Liver (tissue), 9 donors: ENCODE measurements around the gene FOXN4. TPM values are rescaled to one million over a fixed set of nuclear protein-coding genes. Genes with fewer than 3 reads are reported as not detected.

Source experiments
- DNase-seq: peaks from one replicate; pipeline ENCODE4 v3.0.0-alpha.2; 2017; ENCODE audit warnings: low spot score
- H3K27ac ChIP-seq, 2 donors: one replicate each; pipeline ENCODE4 v1.7.0; 2013; ENCODE audit warnings: inconsistent platforms in 2 of 2, low read length in 2 of 2, control low read depth in 1 of 2, low read depth in 1 of 2, mild to moderate bottlenecking in 1 of 2
- H3K27me3 ChIP-seq, 4 donors: one replicate each; pipeline versions ENCODE4 v1.6.1 to v1.7.0; 2013; ENCODE audit warnings: low read length in 3 of 4, inconsistent platforms in 1 of 4, mild to moderate bottlenecking in 1 of 4, moderate library complexity in 1 of 4; ENCODE audit not compliant: control insufficient read depth in 4 of 4, insufficient read depth in 4 of 4
- H3K36me3 ChIP-seq, 4 donors: one replicate each; pipeline versions ENCODE4 v1.6.1 to v1.7.0; 2013; ENCODE audit warnings: low read length in 3 of 4, mild to moderate bottlenecking in 3 of 4, low read depth in 1 of 4, moderate library complexity in 1 of 4; ENCODE audit not compliant: control insufficient read depth in 4 of 4, insufficient read depth in 3 of 4
- H3K4me1 ChIP-seq, 4 donors: one replicate each; pipeline versions ENCODE4 v1.6.1 to v1.7.0; 2013; ENCODE audit warnings: low read length in 3 of 4, mild to moderate bottlenecking in 3 of 4, moderate library complexity in 1 of 4; ENCODE audit not compliant: control insufficient read depth in 4 of 4, insufficient read depth in 4 of 4
- H3K4me3 ChIP-seq, 3 donors: one replicate each; pipeline versions ENCODE4 v1.6.1 to v1.7.0; 2013; ENCODE audit warnings: low read length in 3 of 3, control low read depth in 1 of 3, low read depth in 1 of 3, mild to moderate bottlenecking in 1 of 3
- H3K9ac ChIP-seq, 2 donors: one replicate each; pipeline ENCODE4 v1.7.0; 2013; ENCODE audit warnings: low read length in 2 of 2, mild to moderate bottlenecking in 2 of 2, moderate library complexity in 2 of 2, control low read depth in 1 of 2, low read depth in 1 of 2
- H3K9me3 ChIP-seq, 4 donors: one replicate each; pipeline versions ENCODE4 v1.6.1 to v1.7.0; 2013; ENCODE audit warnings: low read length in 3 of 4; ENCODE audit not compliant: control insufficient read depth in 4 of 4
- EGR1 ChIP-seq, 2 donors: IDR thresholded peaks; 2 replicates each; pipeline ENCODE4 v1.6.1; 2016 to 2018; ENCODE audit warnings: antibody characterized with exemption in 2 of 2, low read depth in 2 of 2
- FOXA1 ChIP-seq: IDR thresholded peaks from 2 replicates; pipeline ENCODE4 v1.6.1; 2016; ENCODE audit warnings: antibody characterized with exemption
- FOXA2 ChIP-seq: IDR thresholded peaks from 2 replicates; pipeline ENCODE4 v1.6.1; 2016; ENCODE audit warnings: antibody characterized with exemption
- GABPA ChIP-seq, 2 donors: IDR thresholded peaks in 1 of 2; conservative IDR thresholded peaks in 1 of 2; 2 replicates each; pipeline ENCODE4 v1.6.1; 2016; ENCODE audit warnings: antibody characterized with exemption in 2 of 2, mild to moderate bottlenecking in 1 of 2, moderate library complexity in 1 of 2
- HNF4A ChIP-seq, 2 donors: conservative IDR thresholded peaks; 2 replicates each; pipeline ENCODE4 v1.6.1; 2016; ENCODE audit warnings: antibody characterized with exemption in 2 of 2, mild to moderate bottlenecking in 2 of 2
- JUND ChIP-seq, 2 donors: IDR thresholded peaks; 2 replicates each; pipeline ENCODE4 v1.6.1; 2016; ENCODE audit warnings: antibody characterized with exemption in 2 of 2
- NR2F2 ChIP-seq: IDR thresholded peaks from 2 replicates; pipeline ENCODE4 v1.6.1; 2016; ENCODE audit warnings: antibody characterized with exemption
- RXRA ChIP-seq, 2 donors: IDR thresholded peaks; 2 replicates each; pipeline ENCODE4 v1.6.1; 2017 to 2018; ENCODE audit warnings: antibody characterized with exemption in 2 of 2, mild to moderate bottlenecking in 1 of 2
- SP1 ChIP-seq: IDR thresholded peaks from 2 replicates; pipeline ENCODE4 v1.6.1; 2018; ENCODE audit warnings: antibody characterized with exemption, mild to moderate bottlenecking
- TAF1 ChIP-seq: conservative IDR thresholded peaks from 2 replicates; pipeline ENCODE4 v1.6.1; 2016; ENCODE audit warnings: antibody characterized with exemption, mild to moderate bottlenecking
- YY1 ChIP-seq: IDR thresholded peaks from 2 replicates; pipeline ENCODE4 v1.6.1; 2016; ENCODE audit warnings: antibody characterized with exemption, mild to moderate bottlenecking
- WGBS: extraction: QIAGEN DNeasy Blood & Tissue Kit; methylation state at CpG from one replicate; pipeline ENCODE4 v1.1.7; 2013; 5-methylcytosine and 5-hydroxymethylcytosine counted together
- polyA plus RNA-seq, 2 donors: library from polyadenylated mRNA; stranded (reverse) in 1 of 2; unstranded in 1 of 2; fragments of 200-250 nt in 1 of 2; fragments of >200 nt in 1 of 2; fragmentation: Nextera tagmentation in 1 of 2; extraction: Ambion mirVana in 1 of 2; gene quantifications; one replicate each; pipeline versions ENCODE4 v1.2.1 to v1.2.3, GENCODE V29; 2013 to 2015
- total RNA-seq, 2 donors: library from RNA; depleted of rRNA; stranded (reverse); fragments of >200 nt; gene quantifications; one replicate each; pipeline ENCODE4 v1.2.3, GENCODE V29; 2014
- TF ChIP-seq, protein P1 (sequence below): IDR thresholded peaks from 2 replicates; pipeline ENCODE4 v1.6.1; 2016; ENCODE audit warnings: antibody characterized with exemption
- TF ChIP-seq, protein P2 (sequence below): fragments of 150-350 bp; IDR thresholded peaks from 2 replicates; pipeline ENCODE4 v1.5.1; 2017; ENCODE audit warnings: improper control_type of control experiment, low read depth, low read length; ENCODE audit not compliant: missing input control
- TF ChIP-seq, protein P3 (sequence below): IDR thresholded peaks from 2 replicates; pipeline ENCODE4 v1.6.1; 2016; ENCODE audit warnings: antibody characterized with exemption
- TF ChIP-seq, protein P4 (sequence below): IDR thresholded peaks from 2 replicates; pipeline ENCODE4 v1.6.1; 2016; ENCODE audit warnings: antibody characterized with exemption, mild to moderate bottlenecking
- donor health status: healthy.
- donor health status: healthy.
- donor health status: healthy.
- donor health status: healthy.
- donor health status: healthy.

FOXN4 gene
- total and polyA plus RNA-seq, 4 donors, result not detected

DNA sequence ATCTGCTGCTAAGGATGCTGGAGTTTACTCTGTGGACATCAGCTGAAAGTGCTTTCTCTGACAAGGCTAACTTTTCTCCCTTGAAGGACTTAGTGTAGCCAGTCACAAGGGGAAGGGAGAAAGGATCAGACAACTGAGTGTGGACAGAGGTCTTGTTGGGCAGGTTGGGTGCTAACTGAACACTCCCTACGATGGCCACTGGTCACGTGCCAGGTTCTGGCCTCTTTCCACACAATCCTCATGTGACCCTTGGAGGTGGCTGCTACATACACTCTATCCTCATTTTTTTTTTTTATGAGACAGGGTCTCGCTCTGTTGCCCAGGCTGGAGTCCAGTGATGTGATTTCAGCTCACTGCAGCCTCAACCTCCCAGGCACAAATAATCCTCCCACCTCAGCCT is 39.7 kb downstream of the FOXN4 start:
- Histone ChIP-seq H3K4me3 (no peak overlapping the region), H3K36me3 (peaks cover 19 to 43% (median 31%) of the 10 kb centered on the region in 4 donors), H3K27ac (no peak overlapping the region), H3K4me1 (no peaks in the 10 kb centered on the region), H3K9ac (no peak overlapping the region), H3K27me3 (no peaks in the 10 kb centered on the region), H3K9me3 (no peaks in the 10 kb centered on the region)
- WGBS, result 44% methylated on average over 3 of the region's 3 CpGs
- DNase-seq, result no peak
- TF ChIP-seq FOXA1 (no peak), NR2F2 (no peak), HNF4A (conservative IDR thresholded peaks at IDR 0.05) (no peak), GABPA (IDR thresholded peaks at IDR 0.05 in 1 of 2, conservative IDR thresholded peaks at IDR 0.05 in 1 of 2) (no peak)

DNA sequence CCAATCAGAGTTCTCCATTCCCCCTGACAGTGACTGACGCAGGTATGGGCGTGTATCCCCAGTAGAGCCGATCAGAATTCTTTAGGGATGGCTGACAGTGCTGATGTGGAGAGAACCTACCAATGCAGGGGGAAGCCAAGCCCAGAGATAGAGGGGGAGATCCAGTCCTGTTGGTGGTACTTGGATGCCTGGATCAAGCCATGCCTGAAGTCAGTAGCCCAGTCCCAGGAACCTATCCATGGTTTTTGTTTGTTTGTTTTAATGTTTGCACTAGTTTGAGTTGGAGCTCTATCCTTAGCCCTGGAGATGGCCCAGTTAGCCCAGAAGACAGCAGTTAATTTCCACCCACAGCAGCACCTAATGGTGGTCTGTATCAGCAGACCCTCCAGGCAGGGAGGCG is 40.2 kb downstream of the FOXN4 start:
- 91% methylated on average over 4 of the region's 4 CpGs for WGBS
- TF ChIP-seq FOXA1 (no peak), YY1 (no peak), SP1 (no peak), RXRA (IDR thresholded peaks at IDR 0.05) (no peak), EGR1 (IDR thresholded peaks at IDR 0.05; ENCODE audit: low read depth in 2 of 2) (no peak), FOXA2 (no peak)
- TF ChIP-seq, protein P1, sequence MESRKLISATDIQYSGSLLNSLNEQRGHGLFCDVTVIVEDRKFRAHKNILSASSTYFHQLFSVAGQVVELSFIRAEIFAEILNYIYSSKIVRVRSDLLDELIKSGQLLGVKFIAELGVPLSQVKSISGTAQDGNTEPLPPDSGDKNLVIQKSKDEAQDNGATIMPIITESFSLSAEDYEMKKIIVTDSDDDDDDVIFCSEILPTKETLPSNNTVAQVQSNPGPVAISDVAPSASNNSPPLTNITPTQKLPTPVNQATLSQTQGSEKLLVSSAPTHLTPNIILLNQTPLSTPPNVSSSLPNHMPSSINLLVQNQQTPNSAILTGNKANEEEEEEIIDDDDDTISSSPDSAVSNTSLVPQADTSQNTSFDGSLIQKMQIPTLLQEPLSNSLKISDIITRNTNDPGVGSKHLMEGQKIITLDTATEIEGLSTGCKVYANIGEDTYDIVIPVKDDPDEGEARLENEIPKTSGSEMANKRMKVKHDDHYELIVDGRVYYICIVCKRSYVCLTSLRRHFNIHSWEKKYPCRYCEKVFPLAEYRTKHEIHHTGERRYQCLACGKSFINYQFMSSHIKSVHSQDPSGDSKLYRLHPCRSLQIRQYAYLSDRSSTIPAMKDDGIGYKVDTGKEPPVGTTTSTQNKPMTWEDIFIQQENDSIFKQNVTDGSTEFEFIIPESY, result no peak
- TF ChIP-seq, protein P2, sequence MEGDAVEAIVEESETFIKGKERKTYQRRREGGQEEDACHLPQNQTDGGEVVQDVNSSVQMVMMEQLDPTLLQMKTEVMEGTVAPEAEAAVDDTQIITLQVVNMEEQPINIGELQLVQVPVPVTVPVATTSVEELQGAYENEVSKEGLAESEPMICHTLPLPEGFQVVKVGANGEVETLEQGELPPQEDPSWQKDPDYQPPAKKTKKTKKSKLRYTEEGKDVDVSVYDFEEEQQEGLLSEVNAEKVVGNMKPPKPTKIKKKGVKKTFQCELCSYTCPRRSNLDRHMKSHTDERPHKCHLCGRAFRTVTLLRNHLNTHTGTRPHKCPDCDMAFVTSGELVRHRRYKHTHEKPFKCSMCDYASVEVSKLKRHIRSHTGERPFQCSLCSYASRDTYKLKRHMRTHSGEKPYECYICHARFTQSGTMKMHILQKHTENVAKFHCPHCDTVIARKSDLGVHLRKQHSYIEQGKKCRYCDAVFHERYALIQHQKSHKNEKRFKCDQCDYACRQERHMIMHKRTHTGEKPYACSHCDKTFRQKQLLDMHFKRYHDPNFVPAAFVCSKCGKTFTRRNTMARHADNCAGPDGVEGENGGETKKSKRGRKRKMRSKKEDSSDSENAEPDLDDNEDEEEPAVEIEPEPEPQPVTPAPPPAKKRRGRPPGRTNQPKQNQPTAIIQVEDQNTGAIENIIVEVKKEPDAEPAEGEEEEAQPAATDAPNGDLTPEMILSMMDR, result no peak
- peaks cover 23 to 47% (median 33%) of the 10 kb centered on the region in 4 donors for H3K36me3 ChIP-seq

DNA sequence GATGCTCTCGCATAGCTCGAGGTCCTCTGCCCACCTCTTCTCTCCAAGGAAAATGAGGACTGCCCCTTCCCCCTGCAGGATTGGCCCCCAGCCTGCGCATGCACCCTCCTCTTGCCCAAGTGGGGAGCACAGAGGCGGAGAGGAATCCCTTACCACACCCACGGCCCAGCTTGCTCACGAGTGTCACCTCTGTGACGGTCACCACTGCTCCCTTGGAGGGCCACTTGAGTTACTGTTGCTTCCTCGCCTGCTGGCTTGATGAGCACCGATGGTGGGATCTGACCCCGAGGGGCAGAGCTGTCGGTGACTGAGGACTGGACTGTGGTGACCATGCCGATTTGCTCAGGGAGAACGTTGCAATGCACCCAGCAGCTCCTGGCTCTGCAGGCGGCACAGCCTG is 41.7 kb downstream of the FOXN4 start:
- no peak overlapping the region for H3K27ac ChIP-seq
- no peaks in the 10 kb centered on the region for H3K4me1 ChIP-seq
- peaks cover 26 to 54% (median 36%) of the 10 kb centered on the region in 4 donors for H3K36me3 ChIP-seq
- no peaks in the 10 kb centered on the region for H3K9me3 ChIP-seq
- no peak overlapping the region for H3K9ac ChIP-seq
- no peaks in the 10 kb centered on the region for H3K27me3 ChIP-seq
- DNase-seq, result no peak
- H3K4me3 ChIP-seq, result no peak overlapping the region
- WGBS, result 91% methylated on average over 14 of the region's 14 CpGs
- no peak for TF ChIP-seq FOXA2
- no peak for TF ChIP-seq GABPA (IDR thresholded peaks at IDR 0.05 in 1 of 2, conservative IDR thresholded peaks at IDR 0.05 in 1 of 2)
- no peak for TF ChIP-seq EGR1 (IDR thresholded peaks at IDR 0.05; ENCODE audit: low read depth in 2 of 2)
- TF ChIP-seq TAF1, result no peak
- TF ChIP-seq JUND (IDR thresholded peaks at IDR 0.05), result no peak
- TF ChIP-seq, protein P3, sequence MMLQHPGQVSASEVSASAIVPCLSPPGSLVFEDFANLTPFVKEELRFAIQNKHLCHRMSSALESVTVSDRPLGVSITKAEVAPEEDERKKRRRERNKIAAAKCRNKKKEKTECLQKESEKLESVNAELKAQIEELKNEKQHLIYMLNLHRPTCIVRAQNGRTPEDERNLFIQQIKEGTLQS, result no peak
- TF ChIP-seq, protein P4, sequence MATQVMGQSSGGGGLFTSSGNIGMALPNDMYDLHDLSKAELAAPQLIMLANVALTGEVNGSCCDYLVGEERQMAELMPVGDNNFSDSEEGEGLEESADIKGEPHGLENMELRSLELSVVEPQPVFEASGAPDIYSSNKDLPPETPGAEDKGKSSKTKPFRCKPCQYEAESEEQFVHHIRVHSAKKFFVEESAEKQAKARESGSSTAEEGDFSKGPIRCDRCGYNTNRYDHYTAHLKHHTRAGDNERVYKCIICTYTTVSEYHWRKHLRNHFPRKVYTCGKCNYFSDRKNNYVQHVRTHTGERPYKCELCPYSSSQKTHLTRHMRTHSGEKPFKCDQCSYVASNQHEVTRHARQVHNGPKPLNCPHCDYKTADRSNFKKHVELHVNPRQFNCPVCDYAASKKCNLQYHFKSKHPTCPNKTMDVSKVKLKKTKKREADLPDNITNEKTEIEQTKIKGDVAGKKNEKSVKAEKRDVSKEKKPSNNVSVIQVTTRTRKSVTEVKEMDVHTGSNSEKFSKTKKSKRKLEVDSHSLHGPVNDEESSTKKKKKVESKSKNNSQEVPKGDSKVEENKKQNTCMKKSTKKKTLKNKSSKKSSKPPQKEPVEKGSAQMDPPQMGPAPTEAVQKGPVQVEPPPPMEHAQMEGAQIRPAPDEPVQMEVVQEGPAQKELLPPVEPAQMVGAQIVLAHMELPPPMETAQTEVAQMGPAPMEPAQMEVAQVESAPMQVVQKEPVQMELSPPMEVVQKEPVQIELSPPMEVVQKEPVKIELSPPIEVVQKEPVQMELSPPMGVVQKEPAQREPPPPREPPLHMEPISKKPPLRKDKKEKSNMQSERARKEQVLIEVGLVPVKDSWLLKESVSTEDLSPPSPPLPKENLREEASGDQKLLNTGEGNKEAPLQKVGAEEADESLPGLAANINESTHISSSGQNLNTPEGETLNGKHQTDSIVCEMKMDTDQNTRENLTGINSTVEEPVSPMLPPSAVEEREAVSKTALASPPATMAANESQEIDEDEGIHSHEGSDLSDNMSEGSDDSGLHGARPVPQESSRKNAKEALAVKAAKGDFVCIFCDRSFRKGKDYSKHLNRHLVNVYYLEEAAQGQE, result no peak
- TF ChIP-seq, protein P2, result no peak
- TF ChIP-seq HNF4A (conservative IDR thresholded peaks at IDR 0.05), result no peak
- TF ChIP-seq NR2F2, result no peak
- TF ChIP-seq, protein P1, result no peak

More for the DNA sequence above, 40.2 kb downstream of the FOXN4 start:
- H3K9ac ChIP-seq, result no peak overlapping the region
- no peak overlapping the region for H3K27ac ChIP-seq
- H3K9me3 ChIP-seq, result no peaks in the 10 kb centered on the region
- DNase-seq, result no peak
- no peak overlapping the region for H3K4me3 ChIP-seq
- no peaks in the 10 kb centered on the region for H3K27me3 ChIP-seq
- H3K4me1 ChIP-seq, result no peaks in the 10 kb centered on the region
